Endothelial cell of umbilical vein (primary cell): ENCODE data around the gene CKS1B. TPM values are rescaled to one million over a fixed set of nuclear protein-coding genes. Genes with fewer than 3 reads are reported as not detected.

Source experiments
- Bru-seq: library from RNA; stranded (reverse); fragments of 400-500 nt; gene quantifications from one replicate; lab custom pipeline; 2021; lab: Mats Ljungman, UMichigan
- BruChase-seq, 2 experiments: library from RNA; stranded (reverse); fragments of 400-500 nt; gene quantifications; one replicate each; lab custom pipeline; 2021; lab: Mats Ljungman, UMichigan
- BruUV-seq: library from RNA; stranded (reverse); fragments of 400-500 nt; replicated peaks from 2 replicates; lab custom pipeline; 2021; lab: Mats Ljungman, UMichigan
- CTCF ChIA-PET: fragments of 300-600, 350-600 bp; sonication (Branson Sonifier 250); formaldehyde crosslinking; loops from one replicate; lab custom pipeline; 2021; ENCODE audit warnings: antibody characterized with exemption, inconsistent platforms; lab: Charles Lee
- POLR2A ChIA-PET: fragments of 300-600, 350-600 bp; sonication (Branson Sonifier 250); formaldehyde crosslinking; loops from one replicate; lab custom pipeline; 2021; ENCODE audit warnings: antibody characterized with exemption, inconsistent platforms; lab: Charles Lee
- DNase-seq: peaks from one replicate; pipeline ENCODE4 v3.0.0-alpha.2; 2011; ENCODE audit warnings: low read depth, low spot score
- FAIRE-seq: peaks from 2 replicates; lab custom pipeline; 2011; peaks lifted over from hg19 to GRCh38; lab: Jason Lieb, UNC
- H2AFZ ChIP-seq: 2 replicates; pipeline ENCODE4 v1.6.0; 2012; ENCODE audit warnings: low read depth, low read length, control low read depth, inconsistent platforms
- H3K27ac ChIP-seq: 2 replicates; pipeline ENCODE4 v1.5.1; 2011; ENCODE audit warnings: low read depth, mild to moderate bottlenecking, control low read depth, low read length, moderate library complexity; ENCODE audit not compliant: insufficient read depth
- H3K27me3 ChIP-seq, 2 experiments: 2 replicates each; pipeline versions ENCODE4 v1.6.0 to v1.6.1; 2011; ENCODE audit warnings: low read length in 2 of 2, mixed read lengths in 1 of 2; ENCODE audit not compliant: control insufficient read depth in 2 of 2, insufficient read depth in 2 of 2
- H3K36me3 ChIP-seq, 2 experiments: 2 replicates in 1 of 2; 3 replicates in 1 of 2; pipeline ENCODE4 v1.5.1; 2011; ENCODE audit warnings: low read length in 2 of 2, mild to moderate bottlenecking in 1 of 2, moderate library complexity in 1 of 2; ENCODE audit not compliant: control insufficient read depth in 2 of 2, insufficient read depth in 2 of 2; ENCODE audit errors: extremely low read depth in 1 of 2
- H3K4me1 ChIP-seq: 3 replicates; pipeline ENCODE4 v1.5.1; 2011; ENCODE audit warnings: mild to moderate bottlenecking, low read length; ENCODE audit not compliant: control insufficient read depth, insufficient read depth; ENCODE audit errors: extremely low read depth
- H3K4me2 ChIP-seq: 2 replicates; pipeline ENCODE4 v1.6.1; 2011; ENCODE audit warnings: low read length, control low read depth, mixed read lengths; ENCODE audit not compliant: insufficient read depth
- H3K4me3 ChIP-seq, 3 experiments: fragments of 200-600 bp in 1 of 3; sonication (generic), shearing (Covaris generic) in 1 of 3; replicated peaks in 1 of 3; 2 replicates each; pipeline ENCODE4 v1.5.1; 2011 to 2016; ENCODE audit warnings: control low read depth in 3 of 3, low read length in 3 of 3, mild to moderate bottlenecking in 2 of 3, inconsistent platforms in 1 of 3, low read depth in 1 of 3, moderate library complexity in 1 of 3; ENCODE audit not compliant: insufficient read depth in 1 of 3
- H3K79me2 ChIP-seq: 2 replicates; pipeline ENCODE4 v1.6.0; 2012; ENCODE audit warnings: low read length, inconsistent platforms; ENCODE audit not compliant: control insufficient read depth, insufficient read depth
- H3K9ac ChIP-seq: replicated peaks from 2 replicates; pipeline ENCODE3; 2011; ENCODE audit warnings: low read length, control low read depth; ENCODE audit not compliant: insufficient read depth; ENCODE audit errors: extremely low read depth
- H3K9me1 ChIP-seq: replicated peaks from 3 replicates; pipeline ENCODE4 v1.6.0; 2011; ENCODE audit warnings: mild to moderate bottlenecking, low read length; ENCODE audit not compliant: control insufficient read depth, insufficient read depth; ENCODE audit errors: extremely low read depth
- H3K9me3 ChIP-seq: replicated peaks from 2 replicates; pipeline ENCODE4 v1.5.1; 2012; ENCODE audit warnings: low read length, inconsistent platforms; ENCODE audit not compliant: control insufficient read depth, insufficient read depth
- H4K20me1 ChIP-seq: replicated peaks from 2 replicates; pipeline ENCODE3; 2011; ENCODE audit warnings: mild to moderate bottlenecking, low read length; ENCODE audit not compliant: control insufficient read depth, insufficient read depth; ENCODE audit errors: extremely low read depth
- FOS ChIP-seq: IDR thresholded peaks from 2 replicates; pipeline ENCODE4 v1.6.1; 2011; ENCODE audit warnings: mild to moderate bottlenecking, low read length, moderate library complexity, borderline replicate concordance; ENCODE audit not compliant: insufficient read depth
- MYC ChIP-seq: IDR thresholded peaks from one replicate; pipeline ENCODE4 v1.6.1; 2011; ENCODE audit warnings: mild to moderate bottlenecking, low read depth, low read length
- POLR2A ChIP-seq: IDR thresholded peaks from 2 replicates; pipeline ENCODE4 v1.6.1; 2012; ENCODE audit warnings: low read depth, mild to moderate bottlenecking, control low read depth, low read length
- dilution Hi-C: fragments of 300-500 bp; cut with MboI; formaldehyde crosslinking; loops from one replicate; pipeline ENCODE4 v1.15.0; 2019; ENCODE audit warnings: low sequenced_read_pairs; ENCODE audit not compliant: extremely low pct_ligation_motif_present
- intact Hi-C: fragments of 100-400 bp; cut with micrococcal nuclease; formaldehyde crosslinking; loops from one replicate; pipeline ENCODE4 v1.10.0; 2022
- long read RNA-seq: library from polyadenylated mRNA; stranded (forward); transcript quantifications from one replicate; pipeline ENCODE4 v2.0.0, GENCODE V29; 2021
- polyA minus RNA-seq, 3 experiments: library from RNA; depleted of rRNA, polyadenylated mRNA; stranded (reverse); fragments of >200 nt; gene quantifications; 1 replicate in 1 of 3; 2 replicates in 2 of 3; pipeline ENCODE4 v1.2.3, GENCODE V29; 2011
- polyA plus RNA-seq, 4 experiments: library from polyadenylated mRNA; depleted of rRNA in 3 of 4; stranded (reverse) in 3 of 4; unstranded in 1 of 4; fragments of >200 nt; gene quantifications; 2 replicates each; pipeline versions ENCODE4 v1.2.1 to v1.2.3, GENCODE V29; 2011 to 2012; ENCODE audit warnings: missing spikeins in 1 of 4
- total RNA-seq: library from RNA; stranded (reverse); gene quantifications from 2 replicates; pipeline ENCODE4 v1.2.3, GENCODE V29; 2021
- TF ChIP-seq, protein P1 (sequence below): IDR thresholded peaks from 2 replicates; pipeline ENCODE4 v1.6.1; 2011; ENCODE audit not compliant: insufficient read depth, insufficient read length

The CKS1B gene
- total RNA-seq (126 and 128 TPM in 2 replicates), polyA plus RNA-seq (280 and 319 TPM in 2 replicates), polyA minus RNA-seq (130 and 146 TPM in 2 replicates), Bru-seq, nascent RNA (percentile 85 among the genes with signal in this experiment), BruChase-seq, experiment 1, labeled RNA remaining after a 6-hour chase (percentile 95 among the genes with signal in this experiment), BruChase-seq, experiment 2, labeled RNA remaining after a 2-hour chase (percentile 83 among the genes with signal in this experiment)
- polyA plus RNA-seq (2011; cell fraction: cytosol; rRNA removed) = 344 and 372 TPM in 2 replicates
- polyA plus RNA-seq (2011; cell fraction: nucleus; rRNA removed) = 121 and 129 TPM in 2 replicates
- 88.1 and 218 TPM in 2 replicates for polyA plus RNA-seq (2012)
- polyA minus RNA-seq (2011; cell fraction: cytosol; rRNA and poly(A)+ RNA removed) = 115 TPM
- 25.5 and 37.7 TPM in 2 replicates for polyA minus RNA-seq (2011; cell fraction: nucleus; rRNA and poly(A)+ RNA removed)
- long read RNA-seq, transcript CKS1B-203 (3 exons, 912 nt) = minor isoform, 19 of 631 reads
- long read RNA-seq, transcript CKS1B-201 (3 exons, 759 nt) = major isoform, 382 of 631 reads
- long read RNA-seq, transcript CKS1B-204 (2 exons, 1,166 nt) = minor isoform, 214 of 631 reads
- long read RNA-seq, partial matches to known transcripts = 3 of 631 reads
- long read RNA-seq, other reads (novel, unspliced or antisense) = 13 of 631 reads

DNA sequence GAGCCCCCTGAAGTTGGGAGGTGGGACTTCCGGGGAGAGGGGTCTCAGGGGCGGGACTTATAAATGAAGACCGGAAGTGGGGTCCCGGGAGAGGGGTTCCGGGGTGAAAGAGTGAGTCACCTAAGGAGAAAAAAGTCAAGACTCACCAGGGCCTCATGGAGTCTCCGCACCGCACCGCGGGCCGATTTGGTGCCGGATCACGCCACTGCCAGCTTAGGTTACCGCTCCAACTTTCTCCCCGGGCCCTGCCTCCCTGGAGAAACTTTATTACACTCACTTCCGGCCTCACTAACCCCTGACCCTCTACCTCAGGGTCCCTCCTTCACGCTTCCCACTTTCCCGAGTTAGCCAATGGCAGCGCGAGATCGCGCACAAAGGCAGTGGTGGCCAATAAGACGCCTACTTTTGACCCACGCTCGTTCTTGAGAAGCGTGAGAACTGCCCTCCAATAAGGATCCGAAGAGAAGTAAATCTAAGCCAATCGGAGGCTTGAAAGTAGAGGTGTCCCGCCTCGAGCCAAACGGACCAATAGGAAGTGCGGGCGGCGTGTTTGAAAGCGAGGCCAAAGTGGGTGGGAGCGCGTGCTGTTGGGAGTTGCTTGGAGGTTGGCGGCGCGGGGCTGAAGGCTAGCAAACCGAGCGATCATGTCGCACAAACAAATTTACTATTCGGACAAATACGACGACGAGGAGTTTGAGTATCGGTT lies at the start of gene CKS1B:
Gene CKS1B, plus strand, starts transcription at position 580 of the 706 bp plus-strand sequence. Its CDS starts 65 bp downstream, at position 645.
- Histone ChIP-seq H3K27me3 (no peaks in the 10 kb centered on the region), H3K4me2 (peak within 1 kb of the TSS; percentile 94), H3K4me3 (peak within 1 kb of the TSS; percentile 64 to 88 (median 87)), H3K27ac (peak within 1 kb of the TSS; percentile 99), H3K4me1 (peaks cover 36% of the 10 kb centered on the region), H4K20me1 (no peaks in the 10 kb centered on the region), H3K9me3 (no peaks in the 10 kb centered on the region), H3K79me2 (peaks cover 51% of the 10 kb centered on the region), H3K9me1 (no peaks in the 10 kb centered on the region), H2AFZ (peak within 1 kb of the TSS; percentile 20), H3K9ac (peak within 1 kb of the TSS; percentile 92), H3K36me3 (no peaks in the 10 kb centered on the region)
- dilution Hi-C loops (no loop called here), intact Hi-C loops (loop anchor here (1.0 to 10.0 kb wide), 6 partner anchors 9 to 489 kb away; partner anchors contain the start of genes EFNA1, FLAD1 and PYGO2)
- peak; percentile 100 for DNase-seq
- ChIA-PET POLR2A (interaction anchor here (0.7 to 2.7 kb wide), 4 partner anchors 9 to 22 kb away, joined by 3 to 24 read pairs (median 4); partner anchors contain the start of genes FLAD1 and PYGO2), CTCF (interaction anchor here (0.7 to 8.5 kb wide), 17 partner anchors 9 to 415 kb away, joined by 3 to 81 read pairs (median 6); partner anchors contain the start of genes FLAD1, LENEP, PBXIP1 and PYGO2)
- BruUV-seq = no TSS peak
- TF ChIP-seq FOS = peak; percentile 46
- peak; percentile 60 for TF ChIP-seq POLR2A
- TF ChIP-seq MYC = no peak
- TF ChIP-seq, protein P1, sequence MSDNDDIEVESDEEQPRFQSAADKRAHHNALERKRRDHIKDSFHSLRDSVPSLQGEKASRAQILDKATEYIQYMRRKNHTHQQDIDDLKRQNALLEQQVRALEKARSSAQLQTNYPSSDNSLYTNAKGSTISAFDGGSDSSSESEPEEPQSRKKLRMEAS = peak; percentile 86
- FAIRE-seq = peak; percentile 98
